Measurements from ENCODE around the gene RC3H2. TPM values are rescaled to one million over a fixed set of nuclear protein-coding genes. Genes with fewer than 3 reads are reported as not detected.

Gene RC3H2
- total and polyA plus RNA-seq, 2 of the 8 experiments (the other 6 are each of a cell fraction or from before 2014, with no cell fraction given): 11.2 to 38.4 TPM

GRCh38 chr9:122816163-122816867 is 88.8 kb downstream of the RC3H2 start (continued):
- TF ChIP-seq ZNF274 (IDR thresholded peaks at IDR 0.05; ENCODE audit: borderline replicate concordance, extremely low read depth, low read length) (no peak), ATF2 (IDR thresholded peaks at IDR 0.05; ENCODE audit: low read length) (no peak)
